Measurements from ENCODE around the gene MOBP.
"Not testable (repeated sequence)": the region's sequence is repeated elsewhere in the genome, so short reads cannot be mapped to it uniquely, and the experiment has no call there.

MOBP gene

DNA sequence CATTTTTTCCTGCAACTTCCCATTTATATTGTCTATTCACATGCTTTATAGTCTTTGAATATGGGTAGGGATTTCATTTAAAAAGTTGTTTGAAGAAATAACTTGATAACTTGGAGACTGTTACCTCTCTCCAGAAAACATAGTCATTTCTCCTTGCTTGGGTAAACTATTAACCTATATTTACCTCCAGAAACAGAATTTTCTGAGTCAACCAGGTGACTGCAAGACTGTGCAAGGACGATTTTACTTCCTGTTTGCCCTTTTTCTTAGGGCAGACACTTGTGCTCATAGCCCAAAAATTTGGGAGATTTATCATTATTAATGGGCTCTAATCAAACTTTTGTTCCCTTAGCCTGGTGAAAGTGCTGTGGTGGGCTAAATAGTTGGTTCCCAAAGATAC lies 14.3 kb upstream of the MOBP start:
- DNase-seq, result no peak

DNA sequence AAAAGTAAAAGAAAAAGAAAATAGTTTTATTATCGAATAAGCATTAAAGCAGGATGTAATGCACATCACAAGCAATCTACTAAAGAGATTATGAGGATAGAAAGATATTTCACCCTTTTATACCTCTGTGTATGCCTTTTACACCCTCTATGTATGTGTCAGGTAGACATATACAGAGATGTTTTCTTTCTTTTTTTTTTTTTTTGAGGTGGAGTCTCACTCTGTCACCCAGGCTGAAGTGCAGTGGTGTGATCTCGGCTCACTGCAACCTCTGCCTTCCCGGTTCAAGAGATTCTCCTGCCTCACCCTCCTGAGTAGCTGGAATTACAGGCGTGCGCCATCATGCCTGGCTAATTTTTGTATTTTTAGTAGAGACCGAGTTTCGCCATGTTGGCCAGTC lies 13.6 kb upstream of the MOBP start:
- not testable (repeated sequence) for DNase-seq

DNA sequence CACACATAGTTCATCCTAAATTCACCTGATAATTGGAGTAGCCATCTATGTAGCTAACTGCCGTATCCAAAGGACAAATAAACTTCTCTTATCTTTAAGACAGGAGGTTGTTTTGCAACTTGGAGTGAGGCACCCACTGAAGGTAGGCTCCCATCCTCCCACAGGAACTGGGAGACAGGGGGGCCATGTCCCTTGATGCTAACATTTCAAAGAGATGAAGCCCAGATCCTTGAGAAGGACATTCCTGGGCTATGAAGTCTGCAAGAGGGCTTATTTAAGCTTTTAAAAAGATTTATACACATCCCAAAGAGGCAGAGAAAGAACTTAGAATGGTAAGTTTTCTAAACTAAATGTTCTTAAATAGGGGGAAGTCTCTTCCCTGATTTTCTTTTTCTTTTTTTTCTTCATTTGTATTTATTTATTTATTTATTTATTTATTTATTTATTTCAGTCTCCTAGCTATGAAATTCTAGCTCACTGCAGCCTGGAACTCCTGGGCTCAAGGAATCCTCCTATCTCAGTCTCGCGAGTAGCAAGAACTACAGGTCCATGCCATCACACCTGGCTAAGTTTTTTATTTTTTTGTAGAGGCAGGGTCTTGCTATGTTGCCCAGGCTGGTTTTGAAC lies 12.8 kb upstream of the MOBP start:
- no peak for DNase-seq

DNA sequence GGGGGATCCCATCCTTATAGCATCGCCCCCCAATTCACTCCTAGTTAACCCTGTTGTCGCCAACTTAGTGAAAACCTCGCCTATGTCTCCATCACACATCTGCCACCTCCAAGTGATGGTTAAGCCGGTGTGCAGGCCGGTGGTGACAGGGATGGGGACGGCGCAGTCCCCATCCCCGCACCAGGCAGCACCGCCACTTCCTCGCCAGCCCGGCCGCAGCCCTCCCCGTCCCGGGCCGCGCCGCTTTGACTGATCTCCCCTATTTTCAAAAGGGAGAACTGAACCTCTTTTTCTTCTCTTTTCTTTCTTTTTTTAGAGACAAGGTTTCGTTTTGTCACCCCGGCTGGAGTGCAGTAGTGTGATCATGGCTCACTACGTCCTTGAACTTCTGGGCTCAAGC lies 11.3 kb upstream of the MOBP start:
- no peak for DNase-seq

DNA sequence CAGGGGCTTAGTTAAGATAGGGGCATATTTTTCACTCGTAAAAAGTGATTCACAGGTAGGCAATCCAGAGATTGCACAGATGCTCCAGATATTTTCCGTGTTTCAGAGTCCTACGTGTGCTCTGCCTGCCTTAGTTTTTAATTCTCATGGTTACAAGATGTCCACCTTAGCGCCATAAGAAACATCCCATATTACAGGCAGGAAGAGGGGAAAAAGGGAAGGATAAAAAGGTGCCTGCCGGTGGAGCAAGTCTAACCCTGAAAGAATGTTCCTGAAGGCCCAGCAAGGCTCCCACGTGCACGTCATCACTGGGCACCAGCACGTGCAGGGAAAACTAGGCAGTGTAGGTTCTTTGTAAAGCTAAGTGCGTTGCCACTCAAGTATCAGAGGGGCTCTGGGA lies 10.1 kb upstream of the MOBP start:
- DNase-seq, result no peak

DNA sequence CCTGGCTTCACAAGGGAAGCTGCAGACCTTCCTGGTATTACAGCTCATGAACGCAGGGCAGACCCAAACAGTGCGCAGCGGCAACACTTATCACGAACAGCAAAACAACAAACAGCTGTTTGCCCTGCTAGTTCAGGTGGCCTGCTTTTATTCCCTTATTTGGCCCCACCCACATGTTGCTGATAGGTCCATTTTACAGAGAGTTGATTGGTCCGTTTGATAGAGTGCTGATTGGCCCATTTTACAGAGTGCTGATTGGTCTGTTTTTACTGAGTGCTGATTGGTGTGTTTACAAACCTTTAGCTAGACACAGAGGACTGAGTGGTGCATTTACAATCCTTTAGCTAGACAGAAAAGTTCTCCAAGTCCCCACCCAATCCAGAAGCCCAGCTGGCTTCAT lies 8.9 kb upstream of the MOBP start:
- not testable (repeated sequence) for DNase-seq

DNA sequence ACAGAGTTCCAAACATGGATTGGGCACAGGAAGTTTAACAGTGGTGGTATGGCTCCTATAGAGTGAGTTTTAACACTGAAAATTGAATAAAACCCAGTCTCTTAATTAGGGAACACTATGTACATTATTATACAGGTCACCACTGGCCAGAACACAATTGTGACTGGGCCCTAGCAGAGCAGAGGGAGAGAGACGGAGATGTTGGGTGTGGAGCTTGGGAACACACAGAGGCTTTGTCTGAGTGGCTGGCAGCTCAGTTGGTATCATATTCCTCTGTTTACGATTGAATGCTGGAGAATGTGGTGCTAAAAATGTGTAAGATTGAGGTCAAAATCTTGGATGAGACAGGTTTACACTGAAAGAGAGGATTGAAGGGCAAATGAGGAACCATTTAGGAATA lies 6.8 kb upstream of the MOBP start:
- DNase-seq, result no peak

DNA sequence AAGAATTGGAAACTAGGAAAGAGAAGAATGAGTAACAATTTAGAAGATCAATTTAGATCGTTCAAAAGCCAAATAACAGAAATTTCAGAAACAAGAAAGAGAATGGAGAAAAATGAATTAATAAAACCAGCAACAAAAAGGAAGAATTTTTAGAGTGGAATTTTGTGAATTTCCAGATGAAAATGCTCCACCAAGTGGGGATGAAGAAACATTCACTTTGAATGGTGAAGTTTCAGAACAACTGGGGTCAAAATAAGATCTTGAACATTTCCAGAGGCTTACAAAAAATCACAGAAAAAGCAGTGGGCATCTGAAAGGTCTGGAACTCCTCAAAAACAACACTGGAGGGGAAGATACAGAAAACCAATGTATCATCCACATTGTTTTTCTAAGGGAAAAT lies 4.2 kb upstream of the MOBP start:
- no peak for DNase-seq

DNA sequence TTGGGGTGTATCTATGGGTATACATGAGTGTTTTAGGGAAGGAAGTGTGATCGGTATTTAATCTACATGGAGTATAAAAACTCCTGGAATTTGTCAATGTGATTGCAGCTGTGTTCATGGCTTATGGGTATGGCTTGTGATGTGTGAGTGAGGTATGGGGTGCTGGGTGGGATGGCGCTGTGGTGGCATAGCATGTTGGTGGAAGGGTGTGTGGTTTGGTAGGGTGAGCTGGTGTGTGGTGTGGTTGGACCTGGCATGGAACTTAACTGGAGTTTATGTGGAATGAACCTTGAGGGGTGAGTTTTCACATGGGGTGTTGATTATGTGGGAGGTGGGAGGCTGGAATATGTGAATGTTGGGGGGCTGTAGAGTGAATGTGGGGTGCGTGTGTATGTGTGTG lies 492 bp upstream of the MOBP start:
- DNase-seq, result no peak

DNA sequence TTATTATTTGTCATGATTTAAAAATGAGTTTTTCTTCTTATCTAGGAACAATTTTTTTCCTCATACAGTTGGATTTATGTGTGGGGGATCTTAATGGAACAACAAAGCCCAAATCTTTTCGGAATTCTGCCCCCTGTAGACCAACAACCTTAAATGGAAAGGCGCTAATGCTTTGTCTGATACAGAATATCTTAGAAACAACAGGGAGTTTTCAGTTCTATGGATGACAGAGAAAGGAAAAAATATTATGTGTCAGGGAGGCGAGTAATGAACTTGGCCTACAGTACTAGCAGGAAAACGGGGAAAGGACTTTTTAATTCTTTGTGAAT lies 592 bp downstream of the MOBP start:
- DNase-seq, result no peak

DNA sequence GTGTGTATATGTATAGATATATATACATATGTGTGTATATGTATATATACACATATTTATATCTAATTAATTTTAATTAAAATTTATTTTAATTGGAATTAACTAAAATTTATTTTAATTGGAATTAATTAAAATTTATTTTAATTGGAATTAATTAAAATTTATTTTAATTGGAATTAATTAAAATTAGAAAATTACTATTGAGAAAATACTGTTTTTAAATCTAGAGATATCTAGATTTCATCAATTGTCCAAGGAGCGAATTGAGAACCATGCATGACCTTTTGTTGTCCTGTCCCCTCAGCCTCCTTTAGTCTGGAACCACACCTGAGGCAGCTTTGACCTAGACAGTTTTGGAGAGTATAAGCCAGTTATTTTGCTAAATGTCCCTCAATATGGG lies 1.8 kb downstream of the MOBP start:
- no peak for DNase-seq

DNA sequence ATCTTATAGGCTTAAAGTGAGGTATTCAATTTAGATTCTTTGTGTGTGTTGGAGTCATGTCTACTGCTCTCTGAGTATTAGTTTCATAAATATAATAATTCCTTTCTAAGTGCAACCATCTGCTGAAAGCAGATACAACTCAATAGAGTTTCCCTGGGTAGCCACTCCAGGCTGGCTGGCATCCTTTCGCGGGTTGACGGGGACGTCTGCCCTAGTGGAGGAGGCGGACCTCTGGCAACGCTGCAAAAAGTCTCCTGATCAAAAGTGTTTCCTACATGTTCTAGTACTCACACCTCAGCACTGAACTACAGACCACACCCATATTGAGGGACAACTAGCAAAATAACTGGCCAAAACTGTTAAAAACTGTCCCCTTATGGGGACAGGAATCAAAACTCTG lies 2.5 kb downstream of the MOBP start:
- no peak for DNase-seq

DNA sequence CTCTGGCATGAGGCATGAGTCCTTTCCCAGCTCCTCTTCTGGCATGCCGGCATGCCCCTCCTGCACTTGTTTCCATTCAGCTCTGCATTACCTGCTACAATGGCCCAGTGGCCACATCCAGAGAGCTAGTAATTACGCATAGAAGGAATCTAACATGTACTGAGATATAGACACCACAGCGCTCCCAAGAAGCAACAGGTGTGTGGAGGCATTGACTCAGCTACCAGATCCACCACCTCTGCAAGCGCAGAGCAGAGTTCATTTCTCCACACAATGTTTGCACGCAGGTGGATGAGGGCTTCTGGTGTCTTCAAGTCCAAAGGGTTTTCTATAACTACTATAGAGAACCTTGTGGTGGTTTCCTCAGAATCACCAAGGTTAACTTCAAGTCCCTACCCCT lies 4.2 kb downstream of the MOBP start:
- DNase-seq, result no peak

DNA sequence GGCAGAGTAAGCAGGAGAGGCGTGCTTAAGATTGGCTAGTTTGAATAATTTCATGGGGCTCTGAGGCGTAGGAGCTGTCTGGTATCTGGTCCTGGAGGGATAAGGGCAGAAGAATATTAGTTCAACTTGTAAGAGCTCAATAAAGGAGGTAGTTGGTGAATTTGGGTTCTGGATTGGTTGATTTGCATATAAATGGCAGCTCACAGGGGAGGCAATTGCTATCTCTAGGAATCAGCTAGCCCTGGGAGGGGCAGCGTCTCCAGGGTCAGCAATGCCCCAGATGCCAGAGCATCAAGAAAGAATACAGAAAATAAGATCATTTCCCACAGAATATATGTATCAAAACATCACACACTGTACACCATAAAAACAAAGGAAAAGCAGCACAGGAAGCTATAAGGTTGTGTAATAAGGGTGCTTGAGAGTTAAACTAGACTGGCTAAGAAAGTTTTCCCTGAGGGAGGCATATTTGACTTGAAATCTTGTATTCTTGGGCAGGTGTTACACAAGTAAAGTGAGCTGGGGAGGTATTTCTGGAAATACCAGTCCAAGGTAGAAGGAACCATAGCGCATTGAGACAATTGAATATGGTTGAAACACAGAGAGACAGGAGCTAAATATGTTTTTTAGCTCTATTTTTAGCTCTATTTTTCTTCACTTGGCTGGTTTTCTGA lies 6.1 kb downstream of the MOBP start:
- no peak for DNase-seq

DNA sequence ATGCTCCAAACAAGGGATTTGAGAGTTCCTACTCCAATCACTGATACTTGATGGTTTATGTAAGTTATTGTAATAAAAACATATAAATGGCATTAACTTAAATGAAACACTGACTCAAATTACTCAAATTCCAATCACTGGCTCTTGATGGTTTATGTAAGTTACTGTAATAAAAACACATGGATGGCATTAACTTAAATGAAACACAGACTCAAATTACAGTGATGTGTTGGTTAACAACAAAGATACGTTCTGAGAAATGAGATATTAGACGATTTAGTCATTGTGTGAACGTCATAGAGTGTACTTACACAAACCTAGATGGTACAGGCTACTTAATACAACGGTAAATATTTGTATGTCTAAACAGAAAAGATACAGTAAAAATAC lies 6.6 kb downstream of the MOBP start:
- DNase-seq, result no peak

DNA sequence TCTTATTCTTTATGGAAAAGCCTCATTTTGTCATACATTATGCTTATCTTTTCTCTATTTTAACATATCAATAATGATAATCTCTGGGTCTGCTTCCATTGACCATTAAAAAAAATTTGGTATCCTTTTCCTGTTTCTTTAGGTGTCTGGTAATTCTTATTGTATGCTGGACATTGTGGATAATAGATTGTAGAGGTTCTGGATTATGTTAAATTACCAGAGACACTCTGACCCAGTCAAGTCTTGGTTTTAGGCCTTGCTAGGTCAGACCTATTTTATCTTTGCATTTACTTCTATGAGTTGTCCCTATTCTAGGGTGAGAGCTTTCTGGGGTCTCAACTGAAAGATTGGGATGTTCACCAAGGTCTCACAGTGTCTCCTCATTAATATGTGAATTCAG lies 9.3 kb downstream of the MOBP start:
- DNase-seq, result no peak

DNA sequence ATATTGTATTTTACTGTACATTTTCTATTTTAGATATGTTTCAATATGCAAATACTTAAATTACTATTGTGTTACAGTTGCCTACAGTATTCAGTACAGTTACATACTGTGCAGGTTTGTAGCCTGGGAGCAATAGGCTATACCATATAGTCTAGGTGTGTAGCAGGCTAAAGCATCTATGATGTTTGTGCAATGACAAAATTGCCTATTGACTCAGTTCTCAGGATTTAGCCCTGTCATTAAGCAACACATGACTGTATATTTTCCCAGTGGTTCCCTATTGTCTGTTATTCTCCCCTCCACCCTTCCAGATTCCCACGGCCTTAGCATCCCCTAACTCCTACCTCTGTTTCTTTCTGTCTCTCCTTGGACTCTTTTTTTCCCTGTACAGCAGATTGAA lies 10.7 kb downstream of the MOBP start:
- DNase-seq, result no peak

DNA sequence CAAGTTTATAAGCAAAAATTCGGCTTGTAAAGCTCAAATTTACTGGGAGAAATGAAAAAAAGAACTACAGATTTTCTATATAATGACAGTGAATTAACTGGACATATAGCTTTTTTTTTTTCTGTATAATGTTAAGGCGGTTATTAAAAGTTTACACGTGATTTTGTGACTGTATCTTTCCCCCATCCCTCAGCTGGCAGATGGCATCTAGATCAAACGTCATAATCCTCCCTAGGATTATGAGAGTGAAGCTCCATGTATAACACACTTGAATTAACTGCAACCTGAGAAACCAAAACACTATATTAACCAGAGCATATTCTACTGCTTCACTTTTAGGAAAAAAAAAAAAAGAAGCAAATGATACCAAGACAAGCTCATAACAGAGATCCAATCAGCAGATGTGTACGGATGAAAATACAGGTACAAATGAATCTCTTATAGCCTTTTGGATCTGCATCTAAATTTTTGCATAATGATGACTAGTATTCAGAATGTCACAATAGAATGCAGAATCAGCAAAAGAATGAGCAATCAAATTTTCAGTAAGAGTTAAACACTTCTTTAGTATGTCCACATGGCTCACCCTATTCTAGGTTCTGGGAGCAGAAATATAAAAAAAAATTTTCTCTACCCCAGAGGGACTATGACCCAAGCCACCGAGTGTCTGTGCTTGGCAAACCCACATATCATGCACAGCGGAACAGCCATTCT lies 12.4 kb downstream of the MOBP start:
- no peak for DNase-seq

DNA sequence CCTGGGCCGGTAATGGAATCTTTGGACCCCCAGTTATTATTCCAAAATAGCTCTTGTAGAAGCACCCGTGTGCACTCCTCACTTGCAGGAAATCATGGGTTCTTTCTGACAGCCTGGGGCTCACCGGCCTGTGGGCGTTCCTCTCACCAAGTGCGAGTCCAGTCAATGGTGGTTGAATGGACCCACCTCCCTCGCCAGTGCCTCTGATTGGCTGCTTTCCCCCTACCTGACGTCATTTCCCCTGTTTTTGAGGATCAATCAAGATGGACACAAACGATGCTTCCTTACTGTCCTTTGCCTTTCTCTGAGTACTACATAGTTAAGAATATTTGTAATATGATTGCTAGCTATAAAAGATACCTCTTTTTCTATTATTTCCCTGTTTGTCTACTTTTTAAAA lies 18.1 kb downstream of the MOBP start:
- DNase-seq, result no peak

DNA sequence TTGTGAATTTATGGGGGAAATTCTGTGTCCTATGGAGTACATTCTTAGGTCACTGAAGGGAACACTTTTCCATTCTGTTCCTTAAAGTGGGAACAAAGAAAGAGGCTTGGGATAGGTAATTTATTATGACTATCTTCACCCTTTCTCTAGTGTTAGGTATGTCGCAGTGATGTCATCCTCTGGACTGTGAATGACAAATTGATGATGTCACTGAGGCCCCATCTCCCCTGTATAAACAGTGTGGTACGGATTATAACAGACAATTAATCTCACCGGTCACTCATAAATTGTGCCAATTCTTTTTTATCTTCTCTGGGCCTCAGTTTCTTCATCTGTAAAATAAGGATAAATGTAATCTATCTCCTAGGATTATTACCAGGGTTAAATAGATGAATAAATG lies 23.5 kb downstream of the MOBP start:
- no peak for DNase-seq

DNA sequence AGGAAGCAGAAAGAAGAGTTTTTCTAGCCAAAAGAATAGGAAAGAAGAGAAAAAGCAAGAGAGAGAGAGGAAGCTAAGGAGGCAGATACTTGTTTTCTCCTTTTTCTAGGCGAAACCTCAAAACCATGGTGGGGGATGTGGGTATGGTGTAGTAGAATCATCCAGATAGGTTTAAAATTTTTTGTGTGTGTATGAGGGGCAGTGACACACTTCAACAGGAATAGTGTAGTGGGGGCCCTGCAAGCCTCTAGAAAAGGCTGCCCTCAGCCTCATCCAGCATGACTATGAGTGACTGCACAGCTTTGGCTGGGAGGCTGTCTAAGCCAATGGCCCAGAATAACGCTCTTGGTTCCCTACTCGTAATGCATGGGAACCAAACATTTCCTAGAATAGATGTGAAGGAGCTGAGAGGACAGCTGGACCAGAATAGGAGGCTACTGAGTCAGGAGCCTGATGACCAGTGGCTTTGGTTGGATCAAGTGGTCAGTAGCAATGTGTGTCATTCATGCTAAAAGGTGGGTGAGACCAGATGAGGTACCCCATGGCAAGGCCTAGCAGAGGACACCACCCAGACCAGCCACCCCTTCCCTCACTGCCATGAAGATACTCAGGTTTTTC lies 24.4 kb downstream of the MOBP start:
- DNase-seq, result no peak

DNA sequence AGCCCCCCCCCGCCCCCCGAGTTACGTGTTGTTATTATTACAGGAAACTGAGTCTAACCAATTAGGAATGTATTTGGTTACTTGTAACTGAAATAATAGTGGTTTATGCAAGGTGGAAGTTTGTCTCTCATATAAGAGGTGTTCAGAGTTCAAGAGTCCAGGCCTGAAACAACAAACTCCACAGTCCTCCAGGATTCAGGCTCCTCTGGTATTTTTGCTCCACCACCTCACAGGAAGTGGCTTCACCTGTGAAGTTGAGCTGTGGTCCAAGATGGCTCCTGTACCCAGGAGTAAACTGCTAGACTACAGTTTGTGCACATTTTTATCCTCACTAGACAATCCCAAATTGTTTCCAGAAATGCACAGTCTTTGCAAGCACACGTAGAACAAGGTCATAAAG lies 27.3 kb downstream of the MOBP start:
- DNase-seq, result no peak

DNA sequence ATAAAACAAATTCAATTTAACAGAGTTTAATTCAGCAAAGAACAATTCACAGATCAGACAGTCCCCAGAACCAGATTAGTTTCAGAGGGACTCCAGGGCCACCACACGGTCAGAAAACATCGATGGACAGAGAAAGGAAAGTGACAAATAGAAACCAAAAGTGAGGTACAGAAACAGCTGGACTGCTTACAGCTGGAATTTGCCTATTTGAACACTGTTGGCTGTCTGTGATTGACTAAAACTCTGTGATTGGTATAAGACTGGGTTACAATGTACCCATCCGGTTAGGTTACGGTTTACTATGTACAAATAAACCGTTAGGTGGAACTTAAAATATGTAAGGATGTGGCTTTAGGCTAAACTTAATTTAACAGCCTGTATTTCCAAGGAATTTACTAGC lies 30.3 kb downstream of the MOBP start:
- no peak for DNase-seq

DNA sequence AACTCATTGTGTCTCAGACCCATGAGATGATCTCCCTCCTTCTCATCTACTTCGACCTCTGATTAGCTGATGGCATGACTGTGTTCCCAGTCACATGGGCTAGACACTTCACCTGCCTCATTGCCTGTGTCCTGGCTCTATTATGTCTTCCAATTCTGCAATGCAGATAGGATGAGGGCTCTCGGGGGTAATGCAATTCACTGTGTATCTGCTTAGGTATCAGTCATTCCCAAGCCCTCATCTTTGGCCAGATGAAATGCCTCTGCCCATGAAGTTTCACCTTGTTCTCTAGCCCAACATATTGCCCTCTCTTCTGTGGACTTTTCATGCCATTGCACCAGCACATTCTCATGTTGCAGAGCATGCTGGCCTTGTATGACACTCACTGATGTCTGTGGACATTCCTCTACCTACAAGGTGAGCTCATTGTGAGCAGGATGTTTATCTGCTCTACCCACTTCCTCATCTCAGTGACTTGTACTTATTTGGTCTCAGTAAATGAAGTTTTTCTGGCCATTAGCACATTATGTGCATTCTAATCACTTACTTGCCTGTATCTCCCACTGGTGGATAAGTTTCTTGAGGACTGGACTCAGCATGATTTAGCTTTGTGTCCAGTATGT lies 32.3 kb downstream of the MOBP start:
- DNase-seq, result no peak

All from fibroblast of skin of back (primary cell).